Fibroblast of the aortic adventitia (primary cell): ENCODE data around the gene NCK2. TPM values are rescaled to one million over a fixed set of nuclear protein-coding genes. Genes with fewer than 3 reads are reported as not detected.

Experiments
- DNase-seq: peaks from one replicate; pipeline ENCODE4 v3.0.0-alpha.2; 2010; ENCODE audit warnings: low read depth
- H3K4me3 ChIP-seq: 2 replicates; pipeline ENCODE4 v1.5.1; 2011; ENCODE audit warnings: low read depth, mild to moderate bottlenecking, control low read depth, low read length, moderate library complexity
- total RNA-seq: library from RNA; depleted of rRNA; stranded (reverse); fragments of >200 nt; gene quantifications from 2 replicates; pipeline ENCODE4 v1.2.3, GENCODE V29; 2012; ENCODE audit warnings: low replicate concordance
- TF ChIP-seq, protein P1 (sequence below): IDR thresholded peaks from 2 replicates; pipeline ENCODE4 v1.5.1; 2011; ENCODE audit warnings: mild to moderate bottlenecking, low read length, control low read depth, inconsistent platforms; ENCODE audit not compliant: insufficient read depth

Gene NCK2
- total RNA-seq, 1 donor, result 9.4 TPM

DNA sequence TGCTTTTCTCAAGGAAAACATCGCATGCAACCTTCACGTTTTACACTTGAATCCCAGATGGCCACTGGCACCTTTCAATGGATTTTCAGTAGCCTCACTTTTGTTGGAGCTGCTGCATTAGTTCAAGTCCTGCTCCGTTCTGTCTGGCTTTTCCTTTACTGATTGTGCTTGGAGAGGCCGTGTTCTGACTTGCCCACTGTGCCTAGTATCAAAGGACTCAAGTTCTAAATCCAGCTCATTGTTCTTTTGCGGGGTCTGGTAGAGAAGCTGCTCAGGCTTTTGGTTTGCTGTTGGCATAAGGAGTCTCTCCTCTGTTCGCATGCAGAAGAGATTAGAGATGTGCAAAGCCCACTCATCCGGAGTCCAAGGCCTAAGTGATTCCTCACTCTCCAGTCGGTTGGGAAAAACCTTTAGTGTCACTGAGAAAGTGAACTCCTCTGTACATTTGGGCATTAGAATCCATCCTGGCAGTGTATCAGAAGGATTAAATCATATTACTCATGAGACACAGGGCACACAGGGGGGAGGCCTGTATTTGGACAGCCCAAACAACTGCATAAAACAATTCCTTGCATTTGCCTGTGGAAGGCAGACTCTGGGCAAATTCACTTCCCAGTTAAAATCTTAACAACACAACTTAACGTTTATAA lies 69.7 kb downstream of the NCK2 start:
- TF ChIP-seq, protein P1, sequence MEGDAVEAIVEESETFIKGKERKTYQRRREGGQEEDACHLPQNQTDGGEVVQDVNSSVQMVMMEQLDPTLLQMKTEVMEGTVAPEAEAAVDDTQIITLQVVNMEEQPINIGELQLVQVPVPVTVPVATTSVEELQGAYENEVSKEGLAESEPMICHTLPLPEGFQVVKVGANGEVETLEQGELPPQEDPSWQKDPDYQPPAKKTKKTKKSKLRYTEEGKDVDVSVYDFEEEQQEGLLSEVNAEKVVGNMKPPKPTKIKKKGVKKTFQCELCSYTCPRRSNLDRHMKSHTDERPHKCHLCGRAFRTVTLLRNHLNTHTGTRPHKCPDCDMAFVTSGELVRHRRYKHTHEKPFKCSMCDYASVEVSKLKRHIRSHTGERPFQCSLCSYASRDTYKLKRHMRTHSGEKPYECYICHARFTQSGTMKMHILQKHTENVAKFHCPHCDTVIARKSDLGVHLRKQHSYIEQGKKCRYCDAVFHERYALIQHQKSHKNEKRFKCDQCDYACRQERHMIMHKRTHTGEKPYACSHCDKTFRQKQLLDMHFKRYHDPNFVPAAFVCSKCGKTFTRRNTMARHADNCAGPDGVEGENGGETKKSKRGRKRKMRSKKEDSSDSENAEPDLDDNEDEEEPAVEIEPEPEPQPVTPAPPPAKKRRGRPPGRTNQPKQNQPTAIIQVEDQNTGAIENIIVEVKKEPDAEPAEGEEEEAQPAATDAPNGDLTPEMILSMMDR, result no peak

DNA sequence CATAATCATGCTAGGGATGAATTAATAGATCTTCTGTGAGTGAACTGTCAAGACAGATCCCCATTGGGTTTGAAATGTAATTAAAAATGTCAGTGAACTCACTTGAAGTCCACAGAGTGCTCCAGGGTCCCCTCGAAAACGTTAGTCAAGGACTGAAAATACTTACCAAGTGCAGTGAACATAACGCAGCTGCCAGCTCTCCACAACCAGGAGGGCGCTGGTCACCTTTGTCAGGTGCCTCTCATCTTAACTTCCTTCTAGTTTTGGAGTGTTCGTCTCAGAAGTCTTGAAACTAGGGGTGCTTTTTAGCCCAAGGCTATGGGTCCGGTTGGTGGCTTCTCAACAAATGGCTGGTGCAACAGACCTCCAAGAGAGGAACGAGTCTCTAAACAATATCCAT lies 70.7 kb downstream of the NCK2 start:
- DNase-seq, result no peak

More for the DNA sequence above, 69.7 kb downstream of the NCK2 start:
- DNase-seq, result peak; percentile 30
- H3K4me3 ChIP-seq, result no peak overlapping the region

DNA sequence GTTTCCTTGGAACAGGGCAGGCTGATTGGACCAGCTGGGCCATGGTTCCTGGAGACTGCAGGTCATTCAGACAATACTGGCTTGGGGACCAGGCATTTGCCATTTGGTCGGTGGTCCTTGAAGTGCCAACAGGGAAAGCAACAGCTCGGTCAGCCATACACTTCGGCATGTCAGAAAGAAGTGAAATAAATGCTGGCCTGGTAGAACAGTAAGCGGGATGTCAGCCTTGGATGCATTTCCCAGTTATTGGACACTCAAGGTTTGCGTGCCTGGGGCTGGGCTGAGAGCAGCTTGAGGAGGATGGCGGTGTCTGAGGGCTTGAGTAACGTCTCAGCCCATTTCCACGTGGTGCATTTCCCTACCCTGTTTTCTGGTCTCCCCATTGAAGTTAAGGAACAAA lies 75.4 kb downstream of the NCK2 start:
- H3K4me3 ChIP-seq, result no peak overlapping the region
- TF ChIP-seq, protein P1, result no peak

More for the DNA sequence above, 70.7 kb downstream of the NCK2 start:
- no peak overlapping the region for H3K4me3 ChIP-seq
- TF ChIP-seq, protein P1, result no peak

DNA sequence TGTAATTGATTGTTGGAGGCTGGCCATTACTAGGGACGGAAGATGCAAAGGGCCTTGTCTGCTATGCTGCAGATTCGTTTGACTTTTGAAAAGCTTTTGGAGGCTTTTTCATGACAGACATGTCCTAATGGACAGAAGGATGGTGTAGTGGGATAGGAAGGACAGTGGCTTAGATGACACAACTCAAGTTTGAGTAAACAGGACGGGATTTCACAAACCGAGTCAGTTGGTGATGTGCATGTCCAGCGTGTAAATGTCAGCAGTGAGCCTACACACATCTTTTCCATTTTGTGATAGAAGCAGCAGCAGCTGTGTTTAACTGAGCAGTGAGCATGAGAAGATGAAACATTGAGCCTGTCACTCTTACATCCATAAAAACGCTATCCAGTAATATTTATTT lies 76.0 kb downstream of the NCK2 start:
- DNase-seq, result no peak
- H3K4me3 ChIP-seq, result no peak overlapping the region
- TF ChIP-seq, protein P1, result no peak

More for the DNA sequence above, 75.4 kb downstream of the NCK2 start:
- DNase-seq, result no peak

DNA sequence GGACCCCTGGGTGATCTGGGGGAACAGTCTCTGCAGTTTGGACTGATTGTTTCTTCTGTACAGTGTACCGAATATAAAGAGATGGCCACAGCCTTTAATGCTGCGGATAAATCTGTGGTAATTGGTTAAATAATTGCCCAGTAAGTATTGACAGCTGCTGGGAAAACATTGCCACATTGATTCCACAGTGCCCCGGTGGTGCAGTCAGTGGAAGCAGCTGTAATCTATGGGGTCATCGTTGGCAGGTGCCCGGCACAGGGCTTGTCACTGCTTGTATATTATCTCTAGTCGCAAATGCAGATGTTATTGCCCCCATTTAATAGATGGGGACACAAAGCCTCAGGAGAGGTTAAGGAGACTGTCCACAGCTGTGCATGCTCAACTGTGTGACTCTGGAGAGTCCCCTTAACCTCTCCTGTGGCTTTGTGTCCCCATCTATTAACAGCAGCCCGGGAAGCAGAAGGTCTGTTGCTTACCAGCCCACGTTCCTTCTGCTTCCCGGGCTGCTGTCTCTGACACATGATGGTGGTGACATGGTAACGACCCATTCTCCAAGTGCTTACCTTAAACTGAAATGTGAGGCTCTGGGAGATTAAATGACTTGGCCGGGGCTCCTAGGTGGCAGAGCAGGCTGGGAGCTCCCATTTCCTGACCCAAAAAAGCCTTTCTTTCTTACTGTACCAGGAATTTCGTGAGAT lies 76.9 kb downstream of the NCK2 start:
- H3K4me3 ChIP-seq, result no peak overlapping the region
- DNase-seq, result no peak
- TF ChIP-seq, protein P1, result no peak

DNA sequence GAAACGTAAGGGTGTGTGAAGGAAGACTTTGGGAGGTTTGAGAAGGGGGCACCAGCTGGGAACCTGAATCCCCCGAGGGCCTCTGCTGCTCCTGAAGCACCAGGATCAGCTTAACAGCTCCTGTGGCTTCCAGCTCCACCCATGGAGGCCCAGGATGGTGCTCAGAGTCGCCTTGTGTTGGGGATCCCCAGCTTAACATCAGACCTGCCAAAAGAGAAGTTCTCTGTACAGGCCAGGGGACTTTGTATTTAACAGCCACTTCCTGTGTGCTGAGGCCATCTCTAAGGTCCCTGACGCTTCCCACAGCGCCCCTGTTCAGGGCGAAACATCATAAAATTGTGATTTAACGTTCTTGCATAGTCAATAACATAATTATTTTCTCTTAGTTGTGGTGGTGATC lies 77.5 kb downstream of the NCK2 start:
- no peak for DNase-seq
- TF ChIP-seq, protein P1, result no peak
- H3K4me3 ChIP-seq, result no peak overlapping the region
